Measurements from ENCODE around the gene NYAP1.
A peak's percentile ranks its signal among the peaks of the same experiment; 100 is the strongest.
"Not testable (repeated sequence)": the region's sequence is repeated elsewhere in the genome, so short reads cannot be mapped to it uniquely, and the experiment has no call there.

Gene NYAP1

DNA sequence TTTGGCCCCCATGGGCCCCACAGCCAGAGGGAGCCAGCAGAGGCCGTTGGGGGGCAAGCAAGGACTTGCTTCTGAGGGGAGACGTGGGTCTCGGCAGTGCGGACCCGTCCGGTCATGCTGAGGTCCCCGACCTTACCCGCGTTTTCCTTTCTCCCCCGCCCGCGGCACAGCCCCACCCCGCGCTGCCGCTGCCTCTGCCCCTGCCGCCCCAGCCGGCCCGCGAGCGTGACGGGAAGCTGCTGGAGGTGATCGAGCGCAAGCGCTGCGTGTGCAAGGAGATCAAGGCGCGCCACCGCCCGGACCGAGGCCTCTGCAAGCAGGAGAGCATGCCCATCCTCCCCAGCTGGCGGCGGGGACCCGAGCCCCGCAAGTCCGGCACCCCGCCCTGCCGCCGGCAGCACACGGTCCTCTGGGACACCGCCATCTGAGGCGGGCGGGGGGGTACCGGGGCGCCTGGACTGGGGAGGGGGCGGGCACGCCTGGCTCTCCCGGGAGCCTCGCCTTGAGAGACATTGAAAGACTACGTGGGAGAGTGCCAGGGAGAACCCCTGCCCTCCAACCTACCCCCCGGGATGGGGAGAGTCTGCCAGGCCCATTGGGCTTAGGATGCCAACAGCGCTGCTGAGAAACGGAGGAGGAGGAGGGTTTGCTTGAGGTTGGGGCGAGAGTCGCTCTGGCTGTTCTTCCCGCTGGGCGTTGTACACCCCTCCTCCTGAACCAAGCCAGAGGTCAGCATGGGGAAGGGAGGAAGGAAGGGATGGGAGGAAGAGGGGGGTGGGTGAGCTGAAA is 9.9 kb downstream of the NYAP1 start:
- TF ChIP-seq, protein P1, sequence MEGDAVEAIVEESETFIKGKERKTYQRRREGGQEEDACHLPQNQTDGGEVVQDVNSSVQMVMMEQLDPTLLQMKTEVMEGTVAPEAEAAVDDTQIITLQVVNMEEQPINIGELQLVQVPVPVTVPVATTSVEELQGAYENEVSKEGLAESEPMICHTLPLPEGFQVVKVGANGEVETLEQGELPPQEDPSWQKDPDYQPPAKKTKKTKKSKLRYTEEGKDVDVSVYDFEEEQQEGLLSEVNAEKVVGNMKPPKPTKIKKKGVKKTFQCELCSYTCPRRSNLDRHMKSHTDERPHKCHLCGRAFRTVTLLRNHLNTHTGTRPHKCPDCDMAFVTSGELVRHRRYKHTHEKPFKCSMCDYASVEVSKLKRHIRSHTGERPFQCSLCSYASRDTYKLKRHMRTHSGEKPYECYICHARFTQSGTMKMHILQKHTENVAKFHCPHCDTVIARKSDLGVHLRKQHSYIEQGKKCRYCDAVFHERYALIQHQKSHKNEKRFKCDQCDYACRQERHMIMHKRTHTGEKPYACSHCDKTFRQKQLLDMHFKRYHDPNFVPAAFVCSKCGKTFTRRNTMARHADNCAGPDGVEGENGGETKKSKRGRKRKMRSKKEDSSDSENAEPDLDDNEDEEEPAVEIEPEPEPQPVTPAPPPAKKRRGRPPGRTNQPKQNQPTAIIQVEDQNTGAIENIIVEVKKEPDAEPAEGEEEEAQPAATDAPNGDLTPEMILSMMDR (conservative IDR thresholded peaks at IDR 0.05; ENCODE audit: low read depth, low read length), result no peak
- H3K4me3 ChIP-seq (ENCODE audit: low read length), result peak overlapping the region; percentile 29
- no peak for DNase-seq (ENCODE audit: low read depth)

DNA sequence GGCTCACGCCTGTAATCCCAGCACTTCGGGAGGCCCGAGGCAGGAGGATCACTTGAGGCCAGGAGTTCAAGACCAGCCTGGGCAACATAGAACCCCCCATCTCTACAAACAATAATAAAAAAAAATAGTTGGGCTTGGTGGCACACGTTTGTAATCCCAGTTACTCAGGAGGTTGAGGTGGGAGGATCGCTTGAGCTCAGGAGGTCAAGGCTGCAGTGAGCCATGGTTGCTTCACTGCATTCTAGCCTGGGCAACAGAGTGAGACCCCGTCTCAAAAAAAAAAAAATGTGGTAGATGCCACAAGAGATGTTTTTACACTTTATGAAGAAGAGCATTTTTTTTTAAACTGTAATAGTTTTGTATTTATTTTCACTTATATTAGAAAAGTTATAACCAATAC is 12.8 kb downstream of the NYAP1 start:
- TF ChIP-seq, protein P1 (conservative IDR thresholded peaks at IDR 0.05; ENCODE audit: low read depth, low read length), result no peak
- DNase-seq (ENCODE audit: low read depth), result no peak

DNA sequence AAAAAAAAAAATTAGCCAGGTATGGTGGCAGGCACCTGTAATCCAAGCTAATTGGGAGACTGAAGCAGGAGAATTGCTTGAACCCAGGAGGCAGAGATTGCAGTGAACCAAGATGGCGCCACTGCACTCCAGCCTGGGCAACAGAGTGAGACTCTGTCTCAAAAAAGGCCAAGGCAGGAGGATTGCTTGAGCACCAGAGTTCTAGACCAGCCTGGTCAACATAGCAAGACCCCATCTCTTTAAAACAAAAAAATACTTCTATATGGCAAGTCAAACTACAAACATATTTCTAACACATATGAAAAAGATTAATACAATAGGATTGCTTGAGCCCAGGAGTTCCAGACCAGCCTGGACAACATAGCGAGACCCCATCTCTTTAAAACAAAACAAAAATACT is 17.0 kb downstream of the NYAP1 start:
- not testable (repeated sequence) for DNase-seq (ENCODE audit: low read depth); H3K4me3 ChIP-seq (ENCODE audit: low read length)

More for the DNA sequence above, 12.8 kb downstream of the NYAP1 start:
- no peak overlapping the region for H3K4me3 ChIP-seq (ENCODE audit: low read length)

- H3K4me3 ChIP-seq (ENCODE audit: low read length); DNase-seq (ENCODE audit: low read depth): not testable (repeated sequence)
Observed at GRCh38 chr7:100504031-100504430, 20.3 kb downstream of the NYAP1 start.

DNA sequence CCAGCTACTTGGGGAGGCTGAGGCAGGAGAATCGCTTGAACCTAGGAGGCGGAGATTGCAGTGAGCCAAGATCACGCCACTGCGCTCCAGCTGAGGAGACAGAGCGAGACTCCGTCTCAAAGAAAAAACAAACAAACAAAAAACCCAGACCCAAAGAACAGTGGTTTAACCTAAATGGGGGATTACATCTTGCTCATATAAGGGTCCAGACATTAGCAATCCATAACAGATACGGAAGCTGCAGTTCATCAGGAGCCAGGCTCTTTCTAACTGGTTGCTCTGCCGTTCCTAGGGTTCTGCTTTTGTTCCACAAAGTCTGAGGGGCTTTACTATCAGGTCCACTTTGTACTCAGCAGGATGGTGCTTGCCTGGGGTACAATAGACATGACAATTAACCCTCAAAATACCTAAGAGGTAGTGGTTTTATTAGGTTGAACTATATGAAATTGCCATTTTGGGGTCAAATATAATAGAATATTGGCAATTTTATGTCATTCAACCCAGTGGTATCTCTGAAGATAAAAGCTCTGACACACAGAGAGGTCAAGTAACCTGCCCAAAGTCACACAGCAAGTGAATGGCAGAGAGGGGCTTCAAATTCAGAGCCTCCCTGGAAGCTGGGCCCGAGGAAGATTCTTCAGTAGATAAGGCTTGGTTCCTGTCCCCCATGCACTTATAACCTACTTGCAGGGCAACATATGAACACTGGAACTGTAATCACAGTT is 21.3 kb downstream of the NYAP1 start:
- DNase-seq (ENCODE audit: low read depth), result no peak
- no peak overlapping the region for H3K4me3 ChIP-seq (ENCODE audit: low read length)
- TF ChIP-seq, protein P1 (conservative IDR thresholded peaks at IDR 0.05; ENCODE audit: low read depth, low read length), result no peak

- DNase-seq (ENCODE audit: low read depth), result no peak
- TF ChIP-seq, protein P1 (conservative IDR thresholded peaks at IDR 0.05; ENCODE audit: low read depth, low read length), result no peak
- H3K4me3 ChIP-seq (ENCODE audit: low read length), result no peak overlapping the region
Observed at GRCh38 chr7:100506356-100506923, 22.7 kb downstream of the NYAP1 start.

GRCh38 chr7:100509231-100509630 is 25.5 kb downstream of the NYAP1 start:
- TF ChIP-seq, protein P1 (conservative IDR thresholded peaks at IDR 0.05; ENCODE audit: low read depth, low read length), result no peak
- no peak for DNase-seq (ENCODE audit: low read depth)
- no peak overlapping the region for H3K4me3 ChIP-seq (ENCODE audit: low read length)
